ENCODE measurements around the gene KRTAP12-3. TPM values are rescaled to one million over a fixed set of nuclear protein-coding genes. Genes with fewer than 3 reads are reported as not detected.

KRTAP12-3 gene
- total RNA-seq, 1 experiment from 2014 or later, result not detected

- POLR2A ChIA-PET (ENCODE audit: unreplicated experiment), result no interaction called here
- no TSS peak for BruUV-seq (replicated peaks)
- no peaks in the 10 kb centered on the region for H3K9me2 ChIP-seq (ENCODE audit: insufficient read depth)
- H4K20me1 ChIP-seq (ENCODE audit: insufficient read depth), result no peaks in the 10 kb centered on the region
- CTCF ChIA-PET, result no interaction called here
- H3K36me3 ChIP-seq (ENCODE audit: low read depth), result no peaks in the 10 kb centered on the region
- no peak for DNase-seq
- H3K27ac ChIP-seq, result no peak overlapping the region
- H3K4me3 ChIP-seq, result no peak overlapping the region
- intact Hi-C loops (cut with micrococcal nuclease; ENCODE audit: unreplicated experiment), result no loop called here
- no peaks in the 10 kb centered on the region for H3K4me1 ChIP-seq (replicated peaks; ENCODE audit: insufficient read depth)
- H3K79me2 ChIP-seq (ENCODE audit: low read depth), result no peaks in the 10 kb centered on the region
- no peak overlapping the region for H3K4me2 ChIP-seq
- H2AFZ ChIP-seq, result no peak overlapping the region
- H3K9me3 ChIP-seq (ENCODE audit: insufficient read depth, low read depth), result peaks cover 4% of the 10 kb centered on the region; the same call in 1 of the 2 replicates
- H3F3A ChIP-seq (ENCODE audit: insufficient read depth, low read depth), result no peaks in the 10 kb centered on the region
- TF ChIP-seq, protein P1, sequence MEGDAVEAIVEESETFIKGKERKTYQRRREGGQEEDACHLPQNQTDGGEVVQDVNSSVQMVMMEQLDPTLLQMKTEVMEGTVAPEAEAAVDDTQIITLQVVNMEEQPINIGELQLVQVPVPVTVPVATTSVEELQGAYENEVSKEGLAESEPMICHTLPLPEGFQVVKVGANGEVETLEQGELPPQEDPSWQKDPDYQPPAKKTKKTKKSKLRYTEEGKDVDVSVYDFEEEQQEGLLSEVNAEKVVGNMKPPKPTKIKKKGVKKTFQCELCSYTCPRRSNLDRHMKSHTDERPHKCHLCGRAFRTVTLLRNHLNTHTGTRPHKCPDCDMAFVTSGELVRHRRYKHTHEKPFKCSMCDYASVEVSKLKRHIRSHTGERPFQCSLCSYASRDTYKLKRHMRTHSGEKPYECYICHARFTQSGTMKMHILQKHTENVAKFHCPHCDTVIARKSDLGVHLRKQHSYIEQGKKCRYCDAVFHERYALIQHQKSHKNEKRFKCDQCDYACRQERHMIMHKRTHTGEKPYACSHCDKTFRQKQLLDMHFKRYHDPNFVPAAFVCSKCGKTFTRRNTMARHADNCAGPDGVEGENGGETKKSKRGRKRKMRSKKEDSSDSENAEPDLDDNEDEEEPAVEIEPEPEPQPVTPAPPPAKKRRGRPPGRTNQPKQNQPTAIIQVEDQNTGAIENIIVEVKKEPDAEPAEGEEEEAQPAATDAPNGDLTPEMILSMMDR (conservative IDR thresholded peaks at IDR 0.05), result no peak
- TF ChIP-seq EZH2 (IDR thresholded peaks at IDR 0.05; ENCODE audit: low read depth), result no peak
- peaks cover 23% of the 10 kb centered on the region for H3K27me3 ChIP-seq (ENCODE audit: insufficient read depth, low read depth)
These were observed 37.8 kb upstream of the KRTAP12-3 start for GRCh38 chr21:44619886-44620285.

GRCh38 chr21:44623575-44623974, 34.2 kb upstream of the KRTAP12-3 start:
- no peak overlapping the region for H2AFZ ChIP-seq
- no peaks in the 10 kb centered on the region for H3K79me2 ChIP-seq (ENCODE audit: low read depth)
- TF ChIP-seq EZH2 (IDR thresholded peaks at IDR 0.05; ENCODE audit: low read depth), result no peak
- H3K27ac ChIP-seq, result no peak overlapping the region
- no peaks in the 10 kb centered on the region for H3K36me3 ChIP-seq (ENCODE audit: low read depth)
- no peak overlapping the region for H3K4me3 ChIP-seq
- BruUV-seq (replicated peaks), result no TSS peak
- H3K27me3 ChIP-seq (ENCODE audit: insufficient read depth, low read depth), result peaks cover 17% of the 10 kb centered on the region
- POLR2A ChIA-PET (ENCODE audit: unreplicated experiment), result no interaction called here
- H3K4me2 ChIP-seq, result no peak overlapping the region
- H4K20me1 ChIP-seq (ENCODE audit: insufficient read depth), result no peaks in the 10 kb centered on the region
- intact Hi-C loops (cut with micrococcal nuclease; ENCODE audit: unreplicated experiment), result no loop called here
- CTCF ChIA-PET, result no interaction called here
- no peaks in the 10 kb centered on the region for H3K9me2 ChIP-seq (ENCODE audit: insufficient read depth)
- H3F3A ChIP-seq (ENCODE audit: insufficient read depth, low read depth), result no peaks in the 10 kb centered on the region
- H3K4me1 ChIP-seq (replicated peaks; ENCODE audit: insufficient read depth), result no peaks in the 10 kb centered on the region
- peaks cover 4% of the 10 kb centered on the region; the same call in 1 of the 2 replicates for H3K9me3 ChIP-seq (ENCODE audit: insufficient read depth, low read depth)
- no peak for DNase-seq

DNA sequence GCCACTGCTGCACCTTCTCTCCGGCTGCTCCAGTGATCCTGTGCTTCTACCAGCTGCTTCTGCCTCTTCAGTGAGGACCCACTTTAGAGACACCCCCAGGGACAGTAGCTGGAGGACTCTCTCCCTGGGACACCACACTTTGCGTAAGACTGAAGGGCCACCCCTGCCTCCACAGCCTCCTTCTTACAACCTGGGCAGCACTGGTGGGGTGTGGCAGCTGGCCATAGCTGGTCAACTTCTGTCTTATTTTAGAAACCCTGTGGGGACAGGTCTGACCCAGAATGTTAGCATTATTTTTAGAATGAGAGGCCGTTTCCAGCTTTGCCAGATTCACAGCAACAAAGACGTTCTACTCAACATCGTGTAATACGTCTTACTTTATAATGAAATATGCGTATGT, 32.0 kb upstream of the KRTAP12-3 start:
- POLR2A ChIA-PET (ENCODE audit: unreplicated experiment), result no interaction called here

More for the DNA sequence above, 32.0 kb upstream of the KRTAP12-3 start:
- H4K20me1 ChIP-seq (ENCODE audit: insufficient read depth), result no peaks in the 10 kb centered on the region
- peaks cover 4% of the 10 kb centered on the region; the same call in 1 of the 2 replicates for H3K9me3 ChIP-seq (ENCODE audit: insufficient read depth, low read depth)
- BruUV-seq (replicated peaks), result no TSS peak
- no peaks in the 10 kb centered on the region for H3K36me3 ChIP-seq (ENCODE audit: low read depth)
- CTCF ChIA-PET, result no interaction called here
- H3K9me2 ChIP-seq (ENCODE audit: insufficient read depth), result no peaks in the 10 kb centered on the region
- no peak for TF ChIP-seq EZH2 (IDR thresholded peaks at IDR 0.05; ENCODE audit: low read depth)
- TF ChIP-seq, protein P1 (conservative IDR thresholded peaks at IDR 0.05), result no peak
- DNase-seq, result no peak
- no peaks in the 10 kb centered on the region for H3K4me1 ChIP-seq (replicated peaks; ENCODE audit: insufficient read depth)
- no peak overlapping the region for H3K4me2 ChIP-seq
- no peak overlapping the region for H3K27ac ChIP-seq
- peaks cover 31% of the 10 kb centered on the region for H3K27me3 ChIP-seq (ENCODE audit: insufficient read depth, low read depth)
- intact Hi-C loops (cut with micrococcal nuclease; ENCODE audit: unreplicated experiment), result no loop called here
- H3K79me2 ChIP-seq (ENCODE audit: low read depth), result no peaks in the 10 kb centered on the region
- H3K4me3 ChIP-seq, result no peak overlapping the region
- H2AFZ ChIP-seq, result no peak overlapping the region
- no peaks in the 10 kb centered on the region for H3F3A ChIP-seq (ENCODE audit: insufficient read depth, low read depth)

Measured in PC-9 (cell line).